GM19372 (cell line): ENCODE measurements around the gene PTPN1.
"Not testable (repeated sequence)": the region's sequence is repeated elsewhere in the genome, so short reads cannot be mapped to it uniquely, and the experiment has no call there.

Experiments
- ATAC-seq: cut with Tn5 transposase; IDR thresholded peaks from one replicate; pipeline ENCODE4 v1.9.1; 2021; ENCODE audit warnings: mild to moderate bottlenecking, low read depth, moderate library complexity; ENCODE audit not compliant: unreplicated experiment

Gene PTPN1

DNA sequence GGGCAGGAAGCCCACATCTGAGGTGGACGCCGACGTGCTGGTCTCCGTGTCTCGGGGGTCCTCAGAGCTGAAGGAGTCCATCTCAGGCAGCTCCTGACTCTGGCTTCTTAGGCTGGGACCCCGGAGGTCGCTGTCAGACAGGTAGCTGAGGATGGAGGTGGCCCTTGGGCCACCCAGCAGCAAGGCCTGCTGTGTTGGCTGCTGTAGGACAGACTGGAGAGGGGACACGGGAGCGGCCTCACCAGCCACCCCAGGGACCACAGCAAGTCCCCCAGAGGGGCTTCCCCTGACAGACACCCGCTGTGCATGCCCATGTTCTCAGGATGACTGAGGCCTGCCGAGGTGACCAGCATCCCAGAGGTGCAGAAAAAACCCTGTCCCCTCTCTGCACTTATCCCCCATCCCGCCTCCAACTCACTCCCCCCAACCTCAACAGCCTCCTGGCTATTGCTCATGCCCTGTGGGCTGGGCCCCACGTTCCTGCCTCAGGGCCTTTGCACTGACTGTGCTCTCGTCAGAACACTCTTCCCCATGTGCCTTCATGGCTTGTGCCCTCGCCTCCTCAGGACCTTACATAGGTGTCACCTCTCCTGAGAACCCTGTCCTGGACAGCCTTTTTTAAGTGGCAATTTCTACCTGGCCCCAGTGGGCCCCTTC is 92.4 kb downstream of the PTPN1 start:
- no peak for ATAC-seq

DNA sequence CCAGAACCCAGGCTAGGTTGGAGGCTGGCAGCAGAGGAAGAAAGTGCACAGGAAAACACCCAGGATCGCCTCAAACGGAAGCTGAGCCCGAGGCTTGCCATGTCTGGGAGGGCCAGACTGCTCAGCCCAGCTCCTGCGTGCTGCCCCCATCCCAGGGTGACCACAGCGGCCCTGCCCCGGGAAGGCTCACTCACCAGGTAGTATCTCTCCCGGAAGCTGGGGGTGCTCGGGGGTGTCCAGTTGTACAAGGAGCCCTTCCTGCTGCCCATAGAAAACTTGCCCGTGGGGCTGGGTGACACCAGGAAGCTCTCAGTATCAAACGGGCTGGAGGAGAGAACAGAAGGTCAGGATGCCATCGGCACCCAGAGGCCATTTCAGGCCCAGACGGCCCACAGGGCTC is 94.3 kb downstream of the PTPN1 start:
- ATAC-seq = no peak

DNA sequence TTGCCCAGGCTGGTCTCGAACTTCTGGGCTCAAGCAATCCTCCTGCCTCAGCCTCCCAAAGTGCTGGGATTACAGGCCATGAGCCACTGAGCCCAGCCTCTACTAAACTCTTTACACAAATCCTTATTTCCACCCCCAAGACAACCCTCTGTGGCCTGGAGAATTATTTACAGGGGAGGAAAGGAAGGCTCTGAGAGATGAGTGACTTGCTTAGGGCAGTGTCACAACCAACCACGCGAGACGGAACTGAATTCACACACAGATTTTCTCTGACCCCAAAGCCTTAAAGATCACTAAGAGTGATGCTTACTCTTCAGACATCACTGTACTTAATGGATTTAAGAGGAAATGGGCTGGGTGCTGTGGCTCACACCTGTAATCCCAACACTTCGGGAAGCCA is 95.0 kb downstream of the PTPN1 start:
- no peak for ATAC-seq

DNA sequence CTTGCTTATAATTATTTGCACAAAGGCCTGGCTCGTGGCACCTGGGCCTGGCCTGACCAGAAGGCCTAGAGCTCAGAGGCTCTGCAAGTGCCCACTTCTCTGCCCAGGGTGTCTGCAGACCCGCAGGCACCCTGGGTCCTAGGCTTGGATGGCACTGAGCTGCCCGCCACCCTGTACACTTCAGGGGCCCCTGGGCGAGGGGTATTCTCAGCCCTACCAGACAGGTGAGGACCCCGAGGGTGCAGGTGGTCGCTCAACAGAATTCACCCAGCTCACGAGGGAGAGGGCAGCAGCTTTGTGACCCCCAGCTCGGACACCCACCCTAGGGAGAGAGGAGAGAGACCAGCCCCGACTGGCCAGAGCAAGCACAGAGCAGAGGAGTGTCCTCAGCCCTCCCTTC is 97.3 kb downstream of the PTPN1 start:
- no peak for ATAC-seq

DNA sequence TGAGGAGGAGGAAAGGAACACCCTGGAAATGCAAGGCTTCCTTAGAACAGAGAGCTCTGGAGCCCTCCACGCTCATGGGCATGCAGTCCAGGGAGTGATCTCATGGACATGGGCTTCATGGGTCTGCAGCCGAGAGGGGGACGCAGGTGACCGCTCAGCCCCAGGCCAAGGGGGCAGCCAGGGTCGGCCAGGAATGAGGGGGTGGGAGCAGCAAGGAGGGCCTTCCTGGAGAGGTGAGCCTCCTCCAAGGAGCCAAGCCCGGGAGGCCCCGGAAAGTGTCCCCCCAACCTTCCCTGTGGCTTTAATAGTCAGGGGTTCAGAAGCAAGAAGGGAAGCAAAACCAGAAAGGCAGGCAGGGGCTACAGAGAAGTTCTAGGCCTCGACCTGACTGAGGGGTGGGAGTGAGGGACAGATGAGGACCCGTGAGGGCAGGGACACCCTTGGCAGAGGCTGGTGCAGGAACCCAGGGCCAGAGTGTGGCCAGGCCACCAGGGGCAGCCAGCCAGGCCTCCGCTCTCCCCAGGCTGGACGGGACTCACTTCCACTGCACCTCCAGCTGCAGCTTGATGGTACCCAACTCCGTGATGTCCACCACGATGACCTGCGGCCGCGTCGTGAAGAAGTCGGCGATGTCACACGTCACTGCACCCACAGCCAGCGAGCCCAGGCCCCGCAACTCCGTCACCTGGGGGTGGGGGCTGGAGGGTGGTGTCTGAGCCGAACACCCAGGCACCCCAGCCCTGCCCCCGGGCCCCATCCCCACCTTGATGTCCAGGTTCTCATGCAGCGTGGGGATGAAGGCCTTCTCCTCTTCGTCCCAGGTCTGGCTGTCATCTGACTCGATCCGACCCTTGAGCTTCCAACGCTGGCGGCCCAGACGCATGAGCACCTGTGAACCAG is 97.9 kb downstream of the PTPN1 start:
- ATAC-seq = no peak

DNA sequence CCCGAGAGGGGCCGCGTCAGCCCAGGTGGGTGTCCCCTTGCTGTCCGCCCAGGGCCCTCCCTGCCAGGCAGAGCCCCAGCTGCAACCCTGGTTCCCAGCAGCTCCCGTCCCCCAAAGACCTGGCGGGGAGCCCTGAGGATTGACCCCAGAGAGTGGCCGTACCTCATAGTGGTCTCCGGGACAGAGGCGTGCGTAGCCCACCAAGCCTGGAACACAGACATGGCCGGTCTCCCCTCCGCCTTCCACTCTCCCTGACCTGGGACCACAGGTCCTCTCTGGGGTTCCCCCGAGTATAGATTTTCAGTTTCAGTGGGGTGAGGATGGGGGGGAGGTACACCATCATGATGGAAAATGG is 98.5 kb downstream of the PTPN1 start:
- ATAC-seq = no peak

DNA sequence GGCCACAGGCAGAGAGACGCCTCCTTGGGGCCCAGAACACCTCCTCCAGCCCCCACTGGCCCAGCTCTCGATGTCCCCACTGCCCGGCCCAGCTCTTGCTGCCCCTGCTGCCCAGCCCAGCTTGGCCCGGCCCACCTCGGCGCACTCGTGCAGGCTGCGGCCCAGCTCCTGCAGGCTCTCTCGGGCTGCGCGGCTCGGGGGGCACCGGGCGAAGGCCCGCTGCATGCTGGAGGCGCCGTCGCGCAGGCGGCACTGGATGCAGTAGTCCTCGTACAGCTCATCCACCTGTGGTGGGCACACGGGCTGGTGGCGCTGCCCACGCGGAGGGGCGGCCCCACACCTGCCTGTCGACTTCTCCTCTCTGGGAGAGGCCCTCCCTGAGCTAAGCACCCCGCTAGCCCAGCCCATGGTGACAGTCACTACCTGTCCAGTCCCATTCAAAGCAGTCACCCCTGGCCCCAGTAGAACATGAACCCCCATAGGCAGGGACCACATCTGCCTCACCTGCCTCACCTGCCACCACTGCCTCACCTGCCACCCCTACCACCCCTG is 99.3 kb downstream of the PTPN1 start:
- no peak for ATAC-seq

DNA sequence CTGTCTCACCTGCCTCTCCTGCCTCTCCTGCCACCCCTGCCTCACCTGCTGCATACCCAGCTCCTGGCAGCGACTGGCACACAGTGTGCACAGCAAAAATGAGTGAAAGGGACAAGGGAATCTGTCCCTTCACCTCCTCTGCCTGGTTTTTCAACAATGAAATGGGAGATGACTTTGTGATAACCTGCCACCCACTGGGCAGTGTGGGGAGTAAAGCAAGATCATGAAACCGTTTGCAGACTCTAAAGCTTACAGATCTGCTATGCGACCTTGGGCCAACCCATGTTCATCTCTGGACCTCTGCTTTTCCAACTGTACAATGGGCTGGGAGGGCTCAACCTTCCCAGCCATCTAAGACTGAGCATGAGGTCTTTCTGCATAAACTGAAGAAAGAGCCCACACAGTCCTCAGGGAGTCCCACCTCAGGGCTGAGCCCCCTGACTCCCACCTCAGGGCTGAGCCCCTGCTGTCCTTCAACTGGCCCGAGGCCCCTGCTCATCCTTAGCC is 100.1 kb downstream of the PTPN1 start:
- no peak for ATAC-seq

DNA sequence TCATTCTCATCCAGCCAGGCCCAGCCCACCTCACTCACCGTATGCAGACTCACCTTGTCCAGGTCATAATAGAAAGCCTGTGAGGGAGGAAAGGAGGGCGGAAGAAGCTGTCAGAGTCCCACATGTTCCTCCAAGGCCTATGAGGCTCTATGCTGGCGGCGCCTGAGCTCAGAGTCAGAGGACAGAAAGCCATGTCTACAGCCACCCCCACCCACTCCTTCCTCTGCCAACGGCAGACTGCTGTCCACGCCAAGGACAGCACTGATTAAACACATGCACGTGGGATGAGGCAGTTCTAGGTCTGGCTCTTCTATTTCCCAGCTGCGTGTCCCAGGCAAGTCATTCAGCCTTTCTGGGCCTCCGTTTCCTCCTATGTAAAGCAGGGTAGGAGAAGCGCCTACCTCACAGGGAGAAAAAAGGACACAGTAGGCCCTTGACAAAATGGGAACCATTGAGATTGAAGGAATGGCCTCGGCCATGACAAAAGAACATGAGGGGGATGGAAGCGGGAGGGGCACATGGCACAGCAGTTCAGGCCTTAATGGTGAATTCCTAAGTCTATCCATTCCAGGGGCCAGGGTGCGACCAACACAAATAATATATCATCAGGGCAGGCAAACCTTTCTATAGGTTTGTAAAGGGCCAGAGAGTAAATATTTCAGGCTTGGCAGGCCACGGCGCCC is 101.1 kb downstream of the PTPN1 start:
- ATAC-seq = no peak

DNA sequence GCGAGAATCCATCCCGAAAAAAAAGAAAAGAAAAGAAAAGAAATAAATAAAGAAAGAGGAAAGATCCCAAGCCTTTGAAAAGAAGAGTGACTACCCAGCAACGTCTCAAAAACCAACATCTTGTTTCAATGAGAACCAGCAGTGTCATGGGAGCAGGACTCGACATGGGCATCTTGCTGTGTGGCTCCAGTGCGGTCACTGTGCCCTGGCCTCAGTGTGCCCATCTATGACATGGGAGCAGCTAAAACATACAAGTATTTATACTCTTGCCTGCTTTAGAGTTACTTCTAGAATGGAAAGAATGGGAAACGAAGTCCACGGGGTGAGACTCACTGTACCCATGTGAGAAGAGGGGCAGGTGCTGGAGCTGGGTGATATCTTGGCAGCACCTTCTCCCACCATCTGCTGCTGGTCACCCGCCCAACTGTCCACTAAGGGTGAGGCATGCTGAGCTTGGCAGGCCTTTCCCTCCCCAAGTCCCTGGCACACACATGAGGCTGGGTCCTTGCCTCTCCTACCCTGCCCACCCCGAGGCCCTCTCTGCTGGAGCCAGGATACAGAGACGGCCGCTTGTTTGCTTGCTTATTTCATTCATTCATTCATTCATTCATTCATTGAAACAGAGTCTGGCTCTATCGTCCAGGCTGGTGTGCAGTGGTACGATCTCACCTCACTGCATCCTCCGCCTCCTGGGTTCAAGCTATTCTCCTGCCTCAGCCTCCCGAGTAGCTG is 103.4 kb downstream of the PTPN1 start:
- no peak for ATAC-seq

DNA sequence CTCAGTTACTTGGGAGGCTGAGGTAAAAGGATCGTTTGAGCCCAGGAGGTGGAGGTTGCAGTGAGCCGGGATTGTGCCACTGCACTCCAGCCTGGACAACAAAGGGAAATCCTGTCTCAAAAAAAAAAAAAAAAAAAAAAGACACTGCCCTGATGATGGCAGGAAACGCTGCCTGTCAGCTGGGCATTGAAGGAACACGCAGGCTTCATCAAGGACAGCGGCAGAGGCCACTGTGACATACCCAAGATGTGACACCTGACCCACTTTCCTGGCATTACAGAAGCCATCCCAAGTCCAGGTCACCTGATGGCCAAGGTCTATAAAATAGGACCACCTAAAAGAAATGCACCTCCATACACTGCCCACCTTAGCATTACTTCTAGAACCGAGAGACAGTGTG is 105.2 kb downstream of the PTPN1 start:
- no peak for ATAC-seq

DNA sequence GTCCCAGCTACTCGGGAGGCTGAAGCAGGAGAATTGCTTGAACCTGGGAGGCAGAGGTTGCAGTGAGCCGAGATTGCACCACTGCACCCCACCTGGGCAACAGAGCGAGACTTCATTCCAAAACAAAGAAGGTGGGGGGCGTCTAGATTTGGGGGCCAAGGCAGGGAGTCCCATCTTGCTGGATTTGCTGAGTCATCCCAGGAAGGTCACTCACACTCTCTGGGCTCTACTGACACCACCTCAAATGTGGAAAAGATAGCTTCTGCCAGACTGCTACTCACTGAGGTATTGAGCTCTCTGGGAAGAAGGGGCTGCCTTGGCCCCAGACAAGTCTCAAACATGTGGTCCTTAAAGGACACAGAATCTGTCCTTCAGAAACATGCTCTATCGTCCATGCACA is 106.8 kb downstream of the PTPN1 start:
- no peak for ATAC-seq

DNA sequence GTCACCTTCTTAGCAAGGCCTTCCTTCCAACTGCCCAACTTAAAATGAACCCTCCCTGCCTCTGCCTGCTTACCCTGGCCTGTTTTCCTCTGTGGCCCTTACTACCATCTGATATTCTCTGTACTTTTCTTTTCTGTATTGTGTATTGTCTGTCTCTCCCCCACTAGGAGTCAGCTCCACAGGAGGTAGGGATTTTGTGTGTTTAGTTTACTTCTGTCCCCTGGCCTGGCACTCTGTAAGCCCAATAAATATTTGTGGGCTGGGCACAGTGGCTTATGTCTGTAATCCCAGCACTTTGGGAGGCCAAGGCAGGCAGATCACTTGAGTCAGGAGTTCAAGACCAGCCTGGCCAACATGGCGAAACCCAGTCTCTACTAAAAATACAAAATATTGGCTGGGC is 108.4 kb downstream of the PTPN1 start:
- no peak for ATAC-seq

DNA sequence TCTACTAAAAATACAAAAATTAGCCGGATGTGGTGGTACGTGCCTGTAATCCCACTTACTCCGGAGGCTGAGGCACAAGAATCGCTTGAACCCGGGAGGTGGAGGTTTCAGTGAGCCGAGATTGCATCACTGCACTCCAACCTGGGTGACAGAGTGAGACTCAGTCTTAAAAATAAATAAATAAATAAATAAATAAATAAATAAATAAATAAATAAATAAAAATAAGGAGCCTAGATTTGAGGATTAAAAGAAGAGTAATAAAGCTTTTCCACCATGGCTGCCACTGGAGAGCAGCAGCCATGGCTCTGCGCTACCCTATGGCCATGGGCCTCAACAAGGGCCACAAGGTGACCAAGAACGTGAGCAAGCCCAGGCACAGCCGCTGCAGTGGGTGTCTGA is 110.3 kb downstream of the PTPN1 start:
- ATAC-seq = not testable (repeated sequence)

DNA sequence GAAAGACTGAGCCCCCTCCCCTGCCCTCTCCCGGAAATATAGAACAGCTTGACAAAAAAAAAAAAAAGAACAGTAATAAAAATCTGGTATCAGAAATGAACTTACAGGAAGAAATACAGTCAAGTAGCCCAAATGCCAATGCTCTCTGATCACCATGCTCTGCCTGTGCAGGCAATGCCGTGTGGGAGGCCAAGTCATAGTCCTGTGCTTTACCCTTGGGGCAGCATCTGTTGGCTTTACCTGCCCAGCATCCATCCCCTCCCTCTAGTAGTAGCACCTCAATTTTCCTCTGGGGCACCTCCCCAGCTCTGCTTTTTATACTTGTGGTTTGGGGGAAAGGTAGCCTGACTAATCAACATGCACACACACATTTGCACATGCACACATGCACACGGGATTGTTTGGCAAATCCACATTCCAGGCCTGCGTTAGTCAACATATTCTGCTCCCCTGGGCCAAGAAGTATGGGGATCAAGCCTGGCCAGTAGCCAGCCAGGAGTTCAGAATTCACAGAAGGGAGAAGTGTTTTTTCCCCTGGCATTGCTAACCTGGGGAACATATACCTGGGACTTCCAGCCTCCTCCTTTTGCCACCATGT is 111.0 kb downstream of the PTPN1 start:
- no peak for ATAC-seq

DNA sequence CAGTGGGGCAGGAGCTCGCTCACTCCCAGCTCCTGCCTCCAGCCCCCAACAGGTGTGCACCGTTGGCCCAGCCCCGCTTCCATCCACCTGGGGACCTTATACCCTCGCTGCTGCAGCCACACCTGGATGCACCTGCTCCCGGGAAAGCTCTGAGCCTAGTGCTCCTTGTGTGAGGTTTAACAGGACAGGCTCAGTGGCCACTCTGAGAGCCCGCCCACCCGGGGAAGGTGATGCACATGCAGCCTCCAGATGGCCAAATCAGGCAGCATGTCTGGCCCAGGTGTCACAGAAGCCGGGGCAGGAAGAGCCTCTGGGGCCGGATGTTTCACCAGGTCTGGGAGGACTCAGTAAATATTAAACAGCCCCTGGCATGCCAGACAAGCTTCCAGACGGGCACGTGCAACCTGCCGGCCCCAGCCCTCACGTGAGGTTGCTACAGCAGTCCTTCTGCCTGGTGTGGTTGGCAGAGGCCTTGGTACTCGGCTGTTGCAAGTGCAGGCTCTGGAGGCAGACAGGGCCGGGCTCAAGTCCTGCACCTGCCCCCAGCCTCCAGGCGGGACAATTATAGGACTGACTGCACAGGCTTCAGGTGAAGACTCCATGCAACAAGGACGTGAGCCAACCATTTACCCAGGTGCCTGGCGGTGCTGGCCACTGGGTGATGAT is 114.3 kb downstream of the PTPN1 start:
- no peak for ATAC-seq

DNA sequence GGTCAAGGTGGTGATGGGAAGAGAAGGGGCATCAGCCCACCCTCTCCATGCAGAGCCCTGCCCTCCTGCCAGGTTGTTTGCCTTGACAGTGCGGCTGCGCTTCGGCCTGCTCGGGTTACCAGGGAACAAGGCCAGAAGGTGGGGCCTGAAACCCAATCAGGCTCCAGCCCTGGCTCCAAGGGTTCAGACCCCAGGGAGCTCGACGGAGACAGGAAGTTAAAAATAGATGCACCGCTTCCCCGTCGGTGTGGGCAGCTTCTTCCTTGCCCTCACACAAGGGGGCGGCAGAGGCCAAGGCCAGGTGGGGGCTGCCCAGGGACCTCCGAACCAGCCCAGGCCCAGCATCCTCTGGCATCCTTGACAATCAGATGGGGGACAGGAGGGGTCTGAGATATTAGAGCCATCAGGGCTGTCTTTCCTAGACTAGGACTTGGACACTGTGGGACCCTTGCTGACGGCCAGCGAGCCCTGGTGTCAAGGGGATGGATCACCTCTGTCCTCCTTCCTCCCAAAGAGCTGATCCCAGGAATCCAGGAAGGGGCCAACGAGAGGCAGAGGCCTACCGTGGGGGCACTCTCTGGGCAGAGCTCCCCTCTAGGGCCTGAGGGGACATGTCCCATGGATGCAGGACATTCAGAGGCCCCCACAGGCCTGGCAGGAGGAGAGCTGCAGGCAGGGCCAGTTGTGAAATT is 115.9 kb downstream of the PTPN1 start:
- ATAC-seq = no peak

DNA sequence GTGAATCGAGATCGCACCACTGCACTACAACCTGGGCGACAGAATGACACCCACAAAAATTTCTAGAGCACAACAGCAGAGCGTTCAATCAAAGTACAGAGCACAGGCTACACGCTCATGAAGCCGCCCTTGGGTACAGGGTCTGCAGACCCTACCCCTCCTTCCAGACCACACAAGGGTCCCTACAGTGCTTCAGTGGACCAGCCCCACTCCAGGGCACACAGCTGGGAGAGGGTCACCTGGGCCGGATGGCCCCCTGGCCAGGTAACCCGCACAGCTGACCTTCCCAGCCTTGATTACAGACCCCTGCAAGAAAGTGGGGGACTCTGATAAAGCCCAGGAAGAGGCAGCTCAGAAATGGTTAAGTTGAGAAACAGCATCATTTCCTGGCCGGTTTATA is 117.6 kb downstream of the PTPN1 start:
- ATAC-seq = no peak

DNA sequence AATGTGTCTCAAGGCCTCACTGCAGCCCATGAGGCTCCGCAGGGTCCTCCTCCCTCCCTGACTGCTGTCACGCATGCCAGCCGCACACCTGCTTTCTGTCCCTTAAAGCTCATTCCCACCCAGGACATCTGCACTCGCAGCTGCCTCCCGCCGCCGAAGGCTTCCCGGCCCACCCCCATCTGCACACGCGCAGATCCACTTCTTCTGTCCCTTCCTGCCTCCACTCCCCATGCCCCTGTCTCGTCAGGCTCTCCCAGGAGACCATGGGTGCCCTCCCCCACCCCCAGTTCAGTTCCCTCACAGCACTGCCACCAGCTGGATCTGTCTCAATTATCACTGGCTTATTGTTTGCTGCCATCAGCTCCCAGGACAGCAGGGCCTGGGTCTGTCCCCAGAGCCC is 118.1 kb downstream of the PTPN1 start:
- ATAC-seq = no peak
